SIG-M5 (cell line): Measurements from ENCODE around the gene TRIM71.

Experiments
- DNase-seq: peaks from one replicate; lab custom pipeline; 2025; lab: John Stamatoyannopoulos, UW

The TRIM71 gene

GRCh38 chr3:32866533-32866932, 48.7 kb downstream of the TRIM71 start:
- no peak for DNase-seq

- no peak for DNase-seq
These were observed 50.2 kb downstream of the TRIM71 start for GRCh38 chr3:32867954-32868353.

- no peak for DNase-seq
These were observed 51.1 kb downstream of the TRIM71 start for GRCh38 chr3:32868719-32869512.

GRCh38 chr3:32869513-32870047, 51.8 kb downstream of the TRIM71 start:
- no peak for DNase-seq

GRCh38 chr3:32870373-32871095, 52.7 kb downstream of the TRIM71 start:
- no peak for DNase-seq

- no peak for DNase-seq
These were observed 53.5 kb downstream of the TRIM71 start for GRCh38 chr3:32871273-32871672.

GRCh38 chr3:32872487-32873382, 54.9 kb downstream of the TRIM71 start:
- no peak for DNase-seq

- peak; percentile 45 for DNase-seq
These were observed 55.8 kb downstream of the TRIM71 start for GRCh38 chr3:32873531-32874130.

- DNase-seq = no peak
These were observed 59.1 kb downstream of the TRIM71 start for GRCh38 chr3:32876920-32877319.

GRCh38 chr3:32877598-32877997, 59.8 kb downstream of the TRIM71 start:
- DNase-seq = no peak

GRCh38 chr3:32880225-32880624, 62.4 kb downstream of the TRIM71 start:
- DNase-seq = no peak

GRCh38 chr3:32881624-32882023, 63.8 kb downstream of the TRIM71 start:
- no peak for DNase-seq

GRCh38 chr3:32882189-32882588, 64.4 kb downstream of the TRIM71 start:
- no peak for DNase-seq

GRCh38 chr3:32882603-32883025, 64.8 kb downstream of the TRIM71 start:
- DNase-seq = no peak

- DNase-seq = no peak
These were observed 66.0 kb downstream of the TRIM71 start for GRCh38 chr3:32883817-32884216.

- DNase-seq = no peak
These were observed 66.8 kb downstream of the TRIM71 start for GRCh38 chr3:32884591-32884990.

GRCh38 chr3:32885283-32885901, 67.6 kb downstream of the TRIM71 start:
- DNase-seq = no peak

- DNase-seq = no peak
These were observed 68.5 kb downstream of the TRIM71 start for GRCh38 chr3:32886296-32886695.

- no peak for DNase-seq
These were observed 69.1 kb downstream of the TRIM71 start for GRCh38 chr3:32886911-32887310.

GRCh38 chr3:32888739-32889138, 70.9 kb downstream of the TRIM71 start:
- DNase-seq = no peak
